Suprapubic skin (tissue), 4 donors: ENCODE results near the gene SLC39A2. TPM values are rescaled to one million over a fixed set of nuclear protein-coding genes. Genes with fewer than 3 reads are reported as not detected.
"Not testable (repeated sequence)": the region's sequence is repeated elsewhere in the genome, so short reads cannot be mapped to it uniquely, and the experiment has no call there.

Experiments used
- DNase-seq, 2 donors: peaks; one replicate each; pipeline ENCODE4 v3.0.0-alpha.2; 2019; ENCODE audit warnings: low spot score in 2 of 2
- H3K27ac ChIP-seq: fragments of 200-600 bp; sonication (generic); one replicate; pipeline ENCODE4 v1.5.1; 2019
- H3K27me3 ChIP-seq: fragments of 200-600 bp; sonication (generic); one replicate; pipeline ENCODE4 v1.5.1; 2019
- H3K36me3 ChIP-seq: fragments of 200-600 bp; sonication (generic); one replicate; pipeline ENCODE4 v1.5.1; 2019
- H3K4me1 ChIP-seq: fragments of 200-600 bp; sonication (generic); one replicate; pipeline ENCODE4 v1.5.1; 2019
- H3K4me3 ChIP-seq: fragments of 200-600 bp; sonication (generic); one replicate; pipeline ENCODE4 v1.5.1; 2019; ENCODE audit warnings: mild to moderate bottlenecking
- H3K9me3 ChIP-seq: fragments of 200-600 bp; sonication (generic); one replicate; pipeline ENCODE4 v1.5.1; 2019
- EP300 ChIP-seq: sonication (generic); formaldehyde crosslinking; IDR thresholded peaks from one replicate; pipeline ENCODE4 v1.6.1; 2017; ENCODE audit warnings: antibody characterized with exemption
- POLR2A ChIP-seq, 2 donors: fragments of 450-650 bp; IDR thresholded peaks; one replicate each; pipeline ENCODE4 v1.6.1; 2017; ENCODE audit warnings: antibody characterized with exemption in 2 of 2, mild to moderate bottlenecking in 2 of 2, moderate library complexity in 2 of 2
- POLR2AphosphoS5 ChIP-seq, 3 donors: sonication (generic); formaldehyde crosslinking; IDR thresholded peaks; one replicate each; pipeline ENCODE4 v1.6.1; 2017; ENCODE audit warnings: antibody characterized with exemption in 3 of 3
- WGBS: methylation state at CpG from one replicate; pipeline ENCODE4 v1.1.5; 2018; 5-methylcytosine and 5-hydroxymethylcytosine counted together
- total RNA-seq, 4 donors: library from RNA; depleted of rRNA; stranded (reverse); fragments of >200 nt; gene quantifications; one replicate each; pipeline ENCODE4 v1.1.0, GENCODE V29; 2016
- TF ChIP-seq, protein P1 (sequence below), 2 donors: fragments of 200-600 bp in 1 of 2; fragments of 450-650 bp in 1 of 2; sonication (generic) in 1 of 2; IDR thresholded peaks; one replicate each; pipeline ENCODE4 v1.5.1; 2016 to 2019; ENCODE audit warnings: antibody characterized with exemption in 2 of 2, mild to moderate bottlenecking in 1 of 2, moderate library complexity in 1 of 2

SLC39A2 gene, protein sequence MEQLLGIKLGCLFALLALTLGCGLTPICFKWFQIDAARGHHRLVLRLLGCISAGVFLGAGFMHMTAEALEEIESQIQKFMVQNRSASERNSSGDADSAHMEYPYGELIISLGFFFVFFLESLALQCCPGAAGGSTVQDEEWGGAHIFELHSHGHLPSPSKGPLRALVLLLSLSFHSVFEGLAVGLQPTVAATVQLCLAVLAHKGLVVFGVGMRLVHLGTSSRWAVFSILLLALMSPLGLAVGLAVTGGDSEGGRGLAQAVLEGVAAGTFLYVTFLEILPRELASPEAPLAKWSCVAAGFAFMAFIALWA
- total RNA-seq: 10 to 100 TPM in 3 of 4 donors, 1 to 10 TPM in 1; 5.1 to 46.7 (median 33.7) TPM

DNA sequence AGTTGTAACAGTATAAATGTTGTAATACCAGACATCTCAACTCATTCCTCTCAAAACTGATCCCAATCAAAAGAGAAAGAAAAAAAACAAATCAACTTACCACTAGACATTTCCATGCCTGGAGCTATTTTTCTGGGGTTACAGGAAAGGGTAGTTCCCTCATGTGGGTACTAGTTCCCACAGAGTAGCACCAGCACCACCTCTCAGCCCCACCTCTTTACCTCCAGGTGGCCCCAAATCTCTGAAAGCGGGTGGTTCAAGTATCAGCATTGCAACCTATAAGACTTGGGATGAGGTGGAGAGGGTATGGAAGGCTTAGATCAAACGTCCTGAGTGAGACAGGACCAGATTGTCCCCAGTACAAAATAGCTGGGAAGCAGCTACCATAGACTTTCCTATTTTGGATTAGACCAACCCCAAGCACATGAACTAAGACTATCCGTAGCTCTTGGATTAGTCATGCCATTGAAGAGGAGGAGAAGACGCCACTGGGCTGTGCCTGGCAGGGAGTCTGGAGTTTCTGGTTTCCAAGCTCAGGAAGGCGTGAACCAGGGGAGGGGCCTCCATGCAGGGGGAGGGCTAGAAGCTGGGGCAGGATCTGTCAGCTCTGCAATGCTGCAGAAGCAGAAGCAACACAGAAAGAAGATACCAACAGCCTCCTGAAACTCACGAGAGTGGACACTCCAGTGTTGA lies at the start of gene SLC39A2:
TSS of gene SLC39A2 (plus strand) at position 620 of the 693 bp plus-strand sequence. CDS start 154 bp downstream, outside the sequence.
- peaks cover 37% of the 10 kb centered on the region for H3K36me3 ChIP-seq
- no peak for TF ChIP-seq EP300

DNA sequence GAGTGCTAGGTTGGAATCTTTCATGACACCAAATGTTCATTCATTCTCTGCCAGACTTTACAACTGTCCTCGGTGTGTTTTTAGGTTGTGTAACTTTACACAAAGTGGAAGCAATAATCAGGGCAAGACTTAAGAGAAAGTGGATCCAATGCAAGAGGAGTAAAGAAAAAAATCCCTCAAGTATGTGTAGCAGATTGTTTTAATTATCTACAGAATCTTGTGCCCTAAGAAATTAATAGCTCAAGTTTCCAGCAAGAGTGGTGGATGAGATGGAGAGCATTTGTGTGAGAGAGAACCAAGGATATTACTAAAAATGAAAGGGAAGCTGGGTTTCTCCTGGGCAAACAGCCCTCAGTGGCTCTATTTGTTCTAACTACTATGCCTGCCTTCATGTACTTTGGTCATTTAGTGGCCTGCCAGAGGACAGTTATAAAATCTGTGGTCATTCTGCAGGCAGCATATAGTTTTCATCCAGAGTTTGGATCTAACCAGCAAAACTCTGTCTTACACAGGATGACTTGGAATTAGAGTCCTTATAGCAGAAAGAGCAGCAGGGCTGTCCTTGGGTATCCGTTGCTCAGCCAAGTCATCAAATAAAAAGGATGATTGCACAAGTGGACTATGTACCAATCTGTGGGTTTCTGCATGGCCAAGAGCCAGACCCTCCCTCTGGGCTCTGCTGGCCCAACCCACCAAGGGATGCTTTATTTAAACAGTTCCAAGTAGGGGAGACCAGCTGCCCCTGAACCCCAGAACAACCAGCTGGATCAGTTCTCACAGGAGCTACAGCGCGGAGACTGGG lies 44.2 kb upstream of the SLC39A2 start, which contains the start of gene RNASE2:
TSS of gene RNASE2 (plus strand) at position 752 of the 802 bp plus-strand sequence. CDS start 285 bp downstream, outside the sequence.
- not testable (repeated sequence) for H3K4me3 ChIP-seq, H3K27me3 ChIP-seq, DNase-seq, H3K4me1 ChIP-seq, H3K9me3 ChIP-seq, H3K27ac ChIP-seq, H3K36me3 ChIP-seq
- 46% methylated on average over 4 of the region's 4 CpGs for WGBS

More for the DNA sequence above, at the start of gene SLC39A2:
- WGBS: 33% methylated on average over 6 of the region's 6 CpGs
- peaks cover 34% of the 10 kb centered on the region for H3K4me1 ChIP-seq
- H3K27ac ChIP-seq: peak within 1 kb of the TSS; percentile 87
- peak in 1 of 2 donors; percentile 83 for DNase-seq
- peak within 1 kb of the TSS; percentile 23 for H3K4me3 ChIP-seq
- no peaks in the 10 kb centered on the region for H3K9me3 ChIP-seq
- no peaks in the 10 kb centered on the region for H3K27me3 ChIP-seq

DNA sequence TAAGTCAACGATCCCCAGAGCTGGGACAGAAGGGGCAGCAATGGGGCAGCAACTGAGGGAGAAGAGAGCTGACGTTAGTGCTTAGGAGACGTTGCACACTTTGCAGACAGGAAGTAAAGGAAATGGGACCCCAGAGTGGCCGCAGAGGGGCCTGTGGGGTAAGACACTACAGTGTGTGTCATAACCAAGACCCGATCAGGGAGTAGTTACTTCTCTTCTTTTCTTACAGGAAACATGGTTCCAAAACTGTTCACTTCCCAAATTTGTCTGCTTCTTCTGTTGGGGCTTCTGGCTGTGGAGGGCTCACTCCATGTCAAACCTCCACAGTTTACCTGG lies 43.6 kb upstream of the SLC39A2 start:
- DNase-seq, H3K9me3 ChIP-seq, H3K36me3 ChIP-seq, H3K27ac ChIP-seq, H3K4me3 ChIP-seq, H3K27me3 ChIP-seq, H3K4me1 ChIP-seq: not testable (repeated sequence)
- WGBS: 58% methylated on average over 5 of the region's 5 CpGs

DNA sequence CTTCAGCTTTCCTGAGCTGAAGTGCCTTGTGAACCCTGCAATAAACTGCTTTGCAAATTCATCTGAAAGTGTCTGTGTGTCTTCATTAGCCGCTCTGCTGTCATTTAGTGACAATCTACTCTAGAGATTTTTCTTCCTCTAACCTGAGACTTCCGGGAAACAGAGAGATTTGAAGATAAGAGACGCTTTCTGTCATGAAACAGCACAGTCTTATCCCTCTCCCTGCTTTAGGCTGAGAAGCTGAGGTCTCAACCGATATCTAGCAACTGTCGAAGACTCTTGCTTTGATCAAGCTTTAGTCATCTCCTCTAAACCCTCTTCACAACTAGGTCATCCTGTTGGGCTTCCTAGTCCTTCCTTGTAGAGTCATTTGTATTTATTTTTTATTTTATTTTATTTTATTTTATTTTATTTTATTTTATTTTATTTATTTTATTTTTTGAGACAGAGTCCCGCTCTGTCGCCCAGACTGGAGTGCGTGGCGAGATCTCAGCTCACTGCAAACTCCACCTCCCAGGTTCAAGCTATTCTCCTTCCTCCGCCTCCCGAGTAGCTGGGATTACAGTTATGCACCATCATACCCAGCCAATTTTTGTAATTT lies 42.6 kb upstream of the SLC39A2 start:
- H3K27me3 ChIP-seq: peaks cover 5% of the 10 kb centered on the region
- H3K9me3 ChIP-seq: no peaks in the 10 kb centered on the region
- no peak overlapping the region for H3K4me3 ChIP-seq
- no peaks in the 10 kb centered on the region for H3K36me3 ChIP-seq
- H3K27ac ChIP-seq: no peak overlapping the region
- WGBS: 81% methylated on average over 11 of the region's 11 CpGs
- DNase-seq: no peak
- H3K4me1 ChIP-seq: no peaks in the 10 kb centered on the region
- TF ChIP-seq, protein P1, sequence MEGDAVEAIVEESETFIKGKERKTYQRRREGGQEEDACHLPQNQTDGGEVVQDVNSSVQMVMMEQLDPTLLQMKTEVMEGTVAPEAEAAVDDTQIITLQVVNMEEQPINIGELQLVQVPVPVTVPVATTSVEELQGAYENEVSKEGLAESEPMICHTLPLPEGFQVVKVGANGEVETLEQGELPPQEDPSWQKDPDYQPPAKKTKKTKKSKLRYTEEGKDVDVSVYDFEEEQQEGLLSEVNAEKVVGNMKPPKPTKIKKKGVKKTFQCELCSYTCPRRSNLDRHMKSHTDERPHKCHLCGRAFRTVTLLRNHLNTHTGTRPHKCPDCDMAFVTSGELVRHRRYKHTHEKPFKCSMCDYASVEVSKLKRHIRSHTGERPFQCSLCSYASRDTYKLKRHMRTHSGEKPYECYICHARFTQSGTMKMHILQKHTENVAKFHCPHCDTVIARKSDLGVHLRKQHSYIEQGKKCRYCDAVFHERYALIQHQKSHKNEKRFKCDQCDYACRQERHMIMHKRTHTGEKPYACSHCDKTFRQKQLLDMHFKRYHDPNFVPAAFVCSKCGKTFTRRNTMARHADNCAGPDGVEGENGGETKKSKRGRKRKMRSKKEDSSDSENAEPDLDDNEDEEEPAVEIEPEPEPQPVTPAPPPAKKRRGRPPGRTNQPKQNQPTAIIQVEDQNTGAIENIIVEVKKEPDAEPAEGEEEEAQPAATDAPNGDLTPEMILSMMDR (IDR thresholded peaks at IDR 0.05): no peak
- TF ChIP-seq EP300 (no peak), POLR2AphosphoS5 (IDR thresholded peaks at IDR 0.05) (no peak), POLR2A (IDR thresholded peaks at IDR 0.05) (no peak)

DNA sequence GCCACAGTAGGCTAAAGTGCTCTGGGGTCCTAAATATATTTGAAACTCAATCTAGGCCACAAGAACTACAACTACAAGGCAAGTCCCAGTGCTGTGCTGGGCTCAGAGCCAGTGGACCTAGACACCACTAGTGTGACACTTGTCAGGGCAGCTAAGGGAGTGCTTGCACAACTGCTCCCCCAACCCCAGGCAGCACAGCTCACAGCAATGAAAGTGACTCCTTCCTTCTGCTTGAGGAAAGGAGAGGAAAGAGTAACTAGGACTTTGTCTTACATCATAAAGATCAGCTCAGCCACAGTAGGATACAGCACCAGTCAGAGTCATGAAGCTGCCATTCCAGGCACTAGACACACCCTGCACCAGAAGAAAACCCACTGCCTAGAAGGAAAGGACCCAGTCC lies 40.1 kb upstream of the SLC39A2 start:
- not testable (repeated sequence) for H3K4me3 ChIP-seq, H3K27ac ChIP-seq, H3K9me3 ChIP-seq, H3K36me3 ChIP-seq, H3K27me3 ChIP-seq, DNase-seq, H3K4me1 ChIP-seq

DNA sequence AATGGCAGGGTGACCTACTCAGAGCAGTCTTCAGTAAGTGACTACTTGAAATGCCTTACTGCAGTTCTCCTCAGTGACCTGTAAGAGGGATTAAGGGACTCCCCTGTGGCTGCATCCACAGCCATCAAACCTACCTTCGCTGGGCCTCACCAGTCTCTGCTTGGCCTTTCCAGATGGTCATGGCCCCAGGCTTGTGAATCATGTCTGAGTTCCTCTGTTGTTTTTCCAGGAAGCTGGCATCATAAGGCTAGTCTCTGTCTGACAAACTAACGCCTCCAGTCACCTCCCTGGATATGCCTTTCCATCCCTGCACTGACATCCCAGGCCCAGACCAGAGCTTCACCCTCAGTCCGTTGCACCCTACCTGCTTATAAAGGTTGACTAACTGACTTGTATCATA lies 29.8 kb upstream of the SLC39A2 start:
- Histone ChIP-seq H3K9me3 (no peaks in the 10 kb centered on the region), H3K27me3 (no peaks in the 10 kb centered on the region), H3K4me1 (peaks cover 17% of the 10 kb centered on the region), H3K27ac (no peak overlapping the region), H3K4me3 (no peak overlapping the region), H3K36me3 (no peaks in the 10 kb centered on the region)
- DNase-seq: no peak
- TF ChIP-seq, protein P1 (IDR thresholded peaks at IDR 0.05): no peak
- TF ChIP-seq EP300 (no peak), POLR2AphosphoS5 (IDR thresholded peaks at IDR 0.05) (no peak), POLR2A (IDR thresholded peaks at IDR 0.05) (no peak)
- 82% methylated on average over 3 of the region's 3 CpGs for WGBS

DNA sequence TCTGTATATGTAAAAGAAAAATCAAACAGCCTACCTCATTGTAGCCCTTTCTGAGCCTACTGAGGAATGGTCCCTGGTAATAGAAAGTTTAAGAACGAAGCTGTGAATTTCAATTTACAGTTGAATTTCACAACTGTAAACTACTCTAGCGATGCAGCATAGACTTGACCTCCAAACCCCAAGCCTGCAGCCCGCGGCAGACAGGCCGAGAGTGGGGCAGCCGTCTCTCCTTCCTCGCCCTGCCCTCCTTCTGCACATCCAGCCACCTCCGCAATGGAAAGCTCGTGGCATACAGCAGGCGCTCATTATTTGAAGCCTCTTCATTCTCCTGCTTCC lies 28.5 kb upstream of the SLC39A2 start:
- no peak for DNase-seq
- Histone ChIP-seq H3K4me1 (peaks cover 22% of the 10 kb centered on the region), H3K36me3 (no peaks in the 10 kb centered on the region), H3K9me3 (no peaks in the 10 kb centered on the region), H3K4me3 (peak overlapping the region; percentile 64), H3K27ac (no peak overlapping the region), H3K27me3 (no peaks in the 10 kb centered on the region)
- TF ChIP-seq POLR2A (IDR thresholded peaks at IDR 0.05): no peak
- 17% methylated on average over 10 of the region's 10 CpGs for WGBS
